DND-41 (cell line): ENCODE data around the gene GALM.
A peak's percentile ranks its signal among the peaks of the same experiment; 100 is the strongest.

Experiments
- ATAC-seq: fragments of 200-7000 bp; cut with Tn5 transposase; 3 replicates; pipeline ENCODE4 v1.9.1; 2021; ENCODE audit warnings: low read depth; ENCODE audit not compliant: insufficient read depth
- DNase-seq: peaks from one replicate; pipeline ENCODE4 v3.0.0-alpha.2; 2020
- H2AFZ ChIP-seq: 2 replicates; pipeline ENCODE4 v1.6.0; 2012; ENCODE audit warnings: low read depth, low read length
- H3K27ac ChIP-seq: 2 replicates; pipeline ENCODE4 v1.5.1; 2012; ENCODE audit warnings: low read length, inconsistent platforms
- H3K27me3 ChIP-seq: fragments of 200-600 bp; sonication (generic); 2 replicates; pipeline ENCODE4 v1.6.0; 2012; ENCODE audit warnings: low read length, mild to moderate bottlenecking, inconsistent platforms; ENCODE audit not compliant: insufficient read depth, poor library complexity
- H3K36me3 ChIP-seq: 2 replicates; pipeline ENCODE4 v1.5.1; 2012; ENCODE audit warnings: low read length, inconsistent platforms; ENCODE audit not compliant: insufficient read depth
- H3K4me1 ChIP-seq: 2 replicates; pipeline ENCODE4 v1.5.1; 2012; ENCODE audit warnings: mild to moderate bottlenecking, low read length; ENCODE audit not compliant: insufficient read depth
- H3K4me2 ChIP-seq: 2 replicates; pipeline ENCODE4 v1.6.0; 2012; ENCODE audit warnings: mild to moderate bottlenecking, moderate library complexity, low read length, inconsistent platforms; ENCODE audit not compliant: insufficient read depth
- H3K4me3 ChIP-seq, 2 experiments: fragments of 200-600 bp in 1 of 2; shearing (Covaris generic) in 1 of 2; 2 replicates each; pipeline ENCODE4 v1.5.1; 2012 to 2016; ENCODE audit warnings: inconsistent platforms in 2 of 2, low read length in 2 of 2, mild to moderate bottlenecking in 2 of 2, low read depth in 1 of 2, moderate library complexity in 1 of 2
- H3K79me2 ChIP-seq: 2 replicates; pipeline ENCODE4 v1.6.0; 2012; ENCODE audit warnings: low read length, inconsistent platforms; ENCODE audit not compliant: insufficient read depth
- H3K9ac ChIP-seq: 2 replicates; pipeline ENCODE4 v1.6.0; 2012; ENCODE audit warnings: low read depth, mild to moderate bottlenecking, inconsistent platforms, low read length, moderate library complexity
- H3K9me3 ChIP-seq: 2 replicates; pipeline ENCODE4 v1.5.1; 2012; ENCODE audit warnings: low read length, moderate library complexity, mild to moderate bottlenecking, inconsistent platforms; ENCODE audit not compliant: insufficient read depth, severe bottlenecking
- H4K20me1 ChIP-seq: 2 replicates; pipeline ENCODE4 v1.6.0; 2012; ENCODE audit warnings: low read length; ENCODE audit not compliant: insufficient read depth
- EZH2 ChIP-seq: IDR thresholded peaks from 3 replicates; pipeline ENCODE4 v1.6.1; 2012; ENCODE audit warnings: borderline replicate concordance, low read depth, mild to moderate bottlenecking, moderate library complexity, low read length, inconsistent platforms; ENCODE audit not compliant: severe bottlenecking
- TF ChIP-seq, protein P1 (sequence below): IDR thresholded peaks from 2 replicates; pipeline ENCODE4 v1.5.1; 2012; ENCODE audit warnings: borderline replicate concordance, low read length, moderate library complexity, mild to moderate bottlenecking; ENCODE audit not compliant: poor library complexity, severe bottlenecking; ENCODE audit errors: extremely low read depth

GALM gene

DNA sequence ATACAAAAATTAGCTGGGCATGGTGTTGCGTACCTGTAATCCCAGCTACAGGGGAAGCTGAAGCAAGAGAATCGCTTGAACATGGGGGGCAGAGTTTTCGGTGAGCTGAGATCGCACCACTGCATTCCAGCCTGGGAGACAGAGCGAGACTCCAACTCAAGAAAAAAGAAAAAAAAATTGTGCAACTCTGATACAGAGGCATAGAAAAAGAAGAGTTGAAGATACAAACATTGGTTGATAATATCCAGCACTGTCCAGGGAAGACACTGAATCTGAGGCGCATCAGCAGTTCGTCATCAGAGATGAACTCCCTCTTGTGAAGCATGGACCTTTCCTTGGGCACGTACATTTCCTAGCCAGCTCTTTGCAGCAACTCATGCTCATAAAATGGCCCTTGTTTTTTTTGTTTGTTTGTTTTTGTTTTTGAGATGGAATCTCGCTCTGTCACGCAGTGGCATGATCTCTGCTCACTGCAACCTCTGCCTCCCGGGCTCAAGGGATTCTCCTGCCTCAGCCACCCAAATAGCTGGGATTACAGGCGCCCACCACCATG is 16.7 kb upstream of the GALM start:
- ATAC-seq (no peak), DNase-seq (no peak)
- peak overlapping the region; percentile 68; the same call in 1 of the 2 replicates for H3K27ac ChIP-seq
- no peak overlapping the region for H2AFZ ChIP-seq
- no peaks in the 10 kb centered on the region for H3K79me2 ChIP-seq
- H3K27me3 ChIP-seq: no peaks in the 10 kb centered on the region
- H3K36me3 ChIP-seq: no peaks in the 10 kb centered on the region
- TF ChIP-seq EZH2: no peak
- TF ChIP-seq, protein P1, sequence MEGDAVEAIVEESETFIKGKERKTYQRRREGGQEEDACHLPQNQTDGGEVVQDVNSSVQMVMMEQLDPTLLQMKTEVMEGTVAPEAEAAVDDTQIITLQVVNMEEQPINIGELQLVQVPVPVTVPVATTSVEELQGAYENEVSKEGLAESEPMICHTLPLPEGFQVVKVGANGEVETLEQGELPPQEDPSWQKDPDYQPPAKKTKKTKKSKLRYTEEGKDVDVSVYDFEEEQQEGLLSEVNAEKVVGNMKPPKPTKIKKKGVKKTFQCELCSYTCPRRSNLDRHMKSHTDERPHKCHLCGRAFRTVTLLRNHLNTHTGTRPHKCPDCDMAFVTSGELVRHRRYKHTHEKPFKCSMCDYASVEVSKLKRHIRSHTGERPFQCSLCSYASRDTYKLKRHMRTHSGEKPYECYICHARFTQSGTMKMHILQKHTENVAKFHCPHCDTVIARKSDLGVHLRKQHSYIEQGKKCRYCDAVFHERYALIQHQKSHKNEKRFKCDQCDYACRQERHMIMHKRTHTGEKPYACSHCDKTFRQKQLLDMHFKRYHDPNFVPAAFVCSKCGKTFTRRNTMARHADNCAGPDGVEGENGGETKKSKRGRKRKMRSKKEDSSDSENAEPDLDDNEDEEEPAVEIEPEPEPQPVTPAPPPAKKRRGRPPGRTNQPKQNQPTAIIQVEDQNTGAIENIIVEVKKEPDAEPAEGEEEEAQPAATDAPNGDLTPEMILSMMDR: no peak
- peaks cover 28% of the 10 kb centered on the region for H3K4me1 ChIP-seq
- no peak overlapping the region for H3K9ac ChIP-seq
- no peak overlapping the region for H3K4me2 ChIP-seq
- H3K4me3 ChIP-seq: no peak overlapping the region
- no peaks in the 10 kb centered on the region for H3K9me3 ChIP-seq
- no peaks in the 10 kb centered on the region for H4K20me1 ChIP-seq

DNA sequence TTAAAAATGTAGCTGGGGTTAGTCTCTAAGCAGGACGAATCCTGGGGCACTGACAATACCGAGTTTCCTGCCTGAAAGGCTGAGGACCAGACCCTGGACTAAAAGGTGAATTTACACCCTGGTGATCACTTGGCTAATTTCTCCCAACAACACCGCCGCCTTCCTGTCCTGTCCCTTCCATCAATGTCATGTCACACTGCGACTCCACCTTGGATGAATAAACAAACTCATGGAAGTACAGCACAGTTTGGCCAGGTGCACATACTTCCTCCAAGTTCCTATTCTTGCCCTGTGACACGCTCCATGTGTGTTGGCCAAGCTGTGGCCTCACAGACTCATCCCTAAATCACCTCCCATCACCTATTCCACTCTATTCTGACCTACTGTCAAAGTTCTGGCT is 15.9 kb upstream of the GALM start:
- H3K27me3 ChIP-seq: no peaks in the 10 kb centered on the region
- no peaks in the 10 kb centered on the region for H3K79me2 ChIP-seq
- DNase-seq (no peak), ATAC-seq (no peak)
- H2AFZ ChIP-seq: no peak overlapping the region
- H3K4me2 ChIP-seq: no peak overlapping the region
- H4K20me1 ChIP-seq: no peaks in the 10 kb centered on the region
- TF ChIP-seq EZH2: no peak
- TF ChIP-seq, protein P1: no peak
- H3K9me3 ChIP-seq: no peaks in the 10 kb centered on the region
- H3K27ac ChIP-seq: no peak overlapping the region
- no peak overlapping the region for H3K9ac ChIP-seq
- H3K36me3 ChIP-seq: no peaks in the 10 kb centered on the region
- H3K4me3 ChIP-seq: no peak overlapping the region
- H3K4me1 ChIP-seq: peaks cover 20% of the 10 kb centered on the region

DNA sequence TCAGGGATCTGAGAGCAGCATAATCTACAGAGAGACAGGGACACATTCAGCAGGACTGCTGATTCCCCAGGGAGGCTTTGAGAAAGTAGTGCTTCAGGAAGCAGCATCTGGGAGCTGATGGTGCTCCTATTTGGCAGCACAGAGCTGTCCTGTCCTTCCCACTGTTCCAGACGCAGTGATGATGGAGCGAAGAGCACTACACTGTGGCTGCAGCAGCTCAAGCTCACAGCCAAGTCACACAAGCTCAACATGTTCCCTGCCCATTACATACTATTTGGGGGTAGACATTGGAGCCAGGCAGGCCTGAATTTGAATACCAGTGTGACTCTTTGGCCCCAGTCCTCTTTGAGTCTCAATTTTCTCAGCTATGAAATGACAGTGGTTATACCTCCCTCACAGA is 15.2 kb upstream of the GALM start:
- TF ChIP-seq EZH2: no peak
- TF ChIP-seq, protein P1: no peak

More for the DNA sequence above, 15.2 kb upstream of the GALM start:
- no peak overlapping the region for H3K4me2 ChIP-seq
- no peak for DNase-seq
- no peaks in the 10 kb centered on the region for H3K36me3 ChIP-seq
- H3K9me3 ChIP-seq: no peaks in the 10 kb centered on the region
- 0 out of 2 replicates have a peak overlapping the region, but pooled peaks have one; percentile 15 for H2AFZ ChIP-seq
- H3K79me2 ChIP-seq: no peaks in the 10 kb centered on the region
- H3K27me3 ChIP-seq: no peaks in the 10 kb centered on the region
- no peak overlapping the region for H3K9ac ChIP-seq
- no peak overlapping the region for H3K4me3 ChIP-seq
- no peaks in the 10 kb centered on the region for H4K20me1 ChIP-seq
- H3K4me1 ChIP-seq: peaks cover 17% of the 10 kb centered on the region
- H3K27ac ChIP-seq: no peak overlapping the region
- ATAC-seq: no peak
